ENCODE measurements around the gene SLC24A2.

Gene SLC24A2

DNA sequence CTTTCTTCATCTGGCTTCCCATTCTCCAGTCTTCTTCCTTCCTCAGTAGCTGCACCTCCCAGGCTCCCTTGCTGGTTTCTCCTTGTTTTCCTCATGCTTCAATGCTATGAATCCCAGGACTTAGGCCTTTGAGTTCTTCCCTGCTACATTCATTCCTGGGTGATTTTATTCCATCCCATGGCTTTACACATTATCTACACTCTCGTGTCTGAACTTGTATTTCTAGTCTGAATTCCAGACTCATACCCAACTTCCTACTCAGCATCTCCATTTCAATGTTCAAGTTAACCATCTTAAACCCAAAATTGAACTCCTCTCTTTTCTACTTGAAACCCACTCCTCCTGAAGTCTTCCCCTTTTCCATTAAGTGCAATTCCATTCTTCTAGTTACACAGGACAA, 20.0 kb downstream of the SLC24A2 start:
- H3K4me3 ChIP-seq (ENCODE audit: low read length), result no peak overlapping the region
- TF ChIP-seq, protein P1, sequence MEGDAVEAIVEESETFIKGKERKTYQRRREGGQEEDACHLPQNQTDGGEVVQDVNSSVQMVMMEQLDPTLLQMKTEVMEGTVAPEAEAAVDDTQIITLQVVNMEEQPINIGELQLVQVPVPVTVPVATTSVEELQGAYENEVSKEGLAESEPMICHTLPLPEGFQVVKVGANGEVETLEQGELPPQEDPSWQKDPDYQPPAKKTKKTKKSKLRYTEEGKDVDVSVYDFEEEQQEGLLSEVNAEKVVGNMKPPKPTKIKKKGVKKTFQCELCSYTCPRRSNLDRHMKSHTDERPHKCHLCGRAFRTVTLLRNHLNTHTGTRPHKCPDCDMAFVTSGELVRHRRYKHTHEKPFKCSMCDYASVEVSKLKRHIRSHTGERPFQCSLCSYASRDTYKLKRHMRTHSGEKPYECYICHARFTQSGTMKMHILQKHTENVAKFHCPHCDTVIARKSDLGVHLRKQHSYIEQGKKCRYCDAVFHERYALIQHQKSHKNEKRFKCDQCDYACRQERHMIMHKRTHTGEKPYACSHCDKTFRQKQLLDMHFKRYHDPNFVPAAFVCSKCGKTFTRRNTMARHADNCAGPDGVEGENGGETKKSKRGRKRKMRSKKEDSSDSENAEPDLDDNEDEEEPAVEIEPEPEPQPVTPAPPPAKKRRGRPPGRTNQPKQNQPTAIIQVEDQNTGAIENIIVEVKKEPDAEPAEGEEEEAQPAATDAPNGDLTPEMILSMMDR (conservative IDR thresholded peaks at IDR 0.05; ENCODE audit: low read length), result no peak
- no peak for DNase-seq (ENCODE audit: low read depth)

DNA sequence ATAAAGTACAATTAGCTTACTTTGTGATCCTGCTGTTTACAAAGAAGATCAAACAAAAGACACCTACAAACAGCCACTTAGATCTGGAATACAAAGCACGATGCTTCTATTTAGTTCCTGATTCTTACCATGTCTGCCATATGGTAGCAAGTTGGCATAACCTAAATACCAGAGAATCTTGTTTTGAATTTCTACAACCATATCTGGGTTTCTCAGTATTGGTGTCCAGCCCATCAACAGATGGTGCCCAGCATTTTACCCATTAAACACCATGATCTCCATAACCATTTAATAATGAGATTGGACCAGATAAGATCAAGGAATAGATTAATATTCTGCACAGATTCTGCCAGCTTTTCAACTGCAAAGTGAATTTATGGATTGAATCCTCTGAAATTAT, 29.8 kb downstream of the SLC24A2 start:
- TF ChIP-seq, protein P1 (conservative IDR thresholded peaks at IDR 0.05; ENCODE audit: low read length), result no peak
- no peak overlapping the region for H3K4me3 ChIP-seq (ENCODE audit: low read length)
- DNase-seq (ENCODE audit: low read depth), result no peak

DNA sequence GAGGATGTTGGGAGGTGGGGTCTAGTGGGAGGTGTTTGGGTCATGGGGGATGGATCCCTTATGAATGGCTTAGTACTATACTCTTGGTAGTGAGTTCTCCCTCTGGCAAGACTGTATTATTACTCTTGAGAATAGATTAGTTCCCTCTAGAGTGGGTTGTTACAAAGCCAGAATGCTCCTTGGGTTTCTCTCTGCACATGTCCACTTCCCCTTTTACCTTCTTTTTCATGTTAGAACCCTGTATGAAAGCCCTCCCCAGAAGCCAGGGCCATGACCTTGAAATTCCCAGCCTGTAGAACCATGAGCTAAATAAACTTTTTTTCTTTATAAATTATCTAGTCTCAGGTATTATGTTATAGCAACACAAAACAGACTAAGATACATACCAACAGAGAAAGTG, 31.1 kb downstream of the SLC24A2 start:
- TF ChIP-seq, protein P1 (conservative IDR thresholded peaks at IDR 0.05; ENCODE audit: low read length), result no peak
- no peak overlapping the region for H3K4me3 ChIP-seq (ENCODE audit: low read length)
- no peak for DNase-seq (ENCODE audit: low read depth)

- TF ChIP-seq, protein P1 (conservative IDR thresholded peaks at IDR 0.05; ENCODE audit: low read length), result no peak
- no peak overlapping the region for H3K4me3 ChIP-seq (ENCODE audit: low read length)
- DNase-seq (ENCODE audit: low read depth), result no peak
Observed at GRCh38 chr9:19754921-19755320, 33.9 kb downstream of the SLC24A2 start.

DNA sequence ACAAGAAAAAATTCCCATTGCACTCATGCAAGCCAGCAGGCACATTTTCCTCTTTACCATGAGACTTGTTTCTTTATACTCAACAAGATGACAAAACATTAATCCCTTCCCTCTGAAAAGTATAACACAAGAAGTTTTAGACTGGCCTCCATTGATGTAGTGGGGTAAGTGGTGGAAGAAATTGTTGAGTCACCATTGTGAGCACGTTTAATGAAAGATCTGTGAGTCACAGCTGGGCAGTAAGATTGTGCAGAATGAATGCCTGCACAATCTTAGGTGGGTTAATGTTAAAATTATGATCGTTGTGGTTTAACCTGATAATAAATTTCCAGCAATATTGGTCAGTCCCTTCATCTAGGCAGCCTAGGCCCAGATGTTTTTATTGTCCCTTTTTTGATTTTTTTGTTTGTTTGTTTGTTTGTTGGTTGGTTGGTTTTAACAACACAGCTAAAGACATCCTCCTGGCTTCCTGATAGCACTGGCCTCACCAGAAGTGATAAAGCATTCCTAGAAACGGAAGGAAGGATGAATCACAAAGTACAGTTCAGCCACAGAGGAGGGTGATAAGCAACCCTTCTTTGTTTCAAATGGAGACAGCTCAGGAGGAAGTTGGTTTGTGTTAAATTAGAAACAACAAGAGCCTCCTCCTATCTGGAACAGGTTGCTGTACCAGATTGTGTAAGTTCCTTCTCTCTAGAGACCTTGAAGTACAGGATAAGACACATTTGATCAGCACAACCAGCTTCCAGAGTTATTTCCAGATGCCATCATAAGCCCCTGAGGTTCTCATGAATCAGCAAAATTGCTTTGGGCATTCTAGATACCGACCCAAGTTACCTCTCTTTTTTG, 40.3 kb downstream of the SLC24A2 start:
- no peak for DNase-seq (ENCODE audit: low read depth)
- TF ChIP-seq, protein P1 (conservative IDR thresholded peaks at IDR 0.05; ENCODE audit: low read length), result no peak
- no peak overlapping the region for H3K4me3 ChIP-seq (ENCODE audit: low read length)

- no peak overlapping the region for H3K4me3 ChIP-seq (ENCODE audit: low read length)
- no peak for DNase-seq (ENCODE audit: low read depth)
- TF ChIP-seq, protein P1 (conservative IDR thresholded peaks at IDR 0.05; ENCODE audit: low read length), result no peak
Observed at GRCh38 chr9:19746223-19746622, 42.6 kb downstream of the SLC24A2 start.

GRCh38 chr9:19741178-19741577, 47.7 kb downstream of the SLC24A2 start:
- TF ChIP-seq, protein P1 (conservative IDR thresholded peaks at IDR 0.05; ENCODE audit: low read length), result no peak
- DNase-seq (ENCODE audit: low read depth), result no peak
- H3K4me3 ChIP-seq (ENCODE audit: low read length), result no peak overlapping the region

Measured in AG10803 (cell line).